Gastrocnemius medialis (tissue), 4 donors: ENCODE results near the gene PSMG4. TPM values are rescaled to one million over a fixed set of nuclear protein-coding genes. Genes with fewer than 3 reads are reported as not detected.
A peak's percentile ranks its signal among the peaks of the same experiment; 100 is the strongest.
"Not testable (repeated sequence)": the region's sequence is repeated elsewhere in the genome, so short reads cannot be mapped to it uniquely, and the experiment has no call there.

Source experiments
- ATAC-seq, 2 donors: fragments of 150-250 bp; one replicate each; pipeline ENCODE4 v1.9.1; 2016
- DNase-seq, 2 donors: peaks; one replicate each; pipeline ENCODE4 v3.0.0-alpha.2; 2019
- H3K27ac ChIP-seq, 4 donors: fragments of 200-600 bp; sonication (generic); 1 replicate in 1 of 4; 2 replicates in 3 of 4; pipeline ENCODE4 v1.5.1; 2016 to 2018; ENCODE audit warnings: mild to moderate bottlenecking in 2 of 4, moderate library complexity in 1 of 4
- H3K27me3 ChIP-seq, 3 donors: fragments of 200-600 bp; sonication (generic) in 2 of 3; 1 replicate in 1 of 3; 2 replicates in 2 of 3; pipeline versions ENCODE4 v1.5.1 to v1.6.0; 2016 to 2019; ENCODE audit warnings: mild to moderate bottlenecking in 1 of 3, moderate library complexity in 1 of 3
- H3K36me3 ChIP-seq, 2 donors: fragments of 200-600 bp; sonication (generic) in 1 of 2; one replicate each; pipeline ENCODE4 v1.5.1; 2017 to 2018
- H3K4me1 ChIP-seq, 2 donors: fragments of 200-600 bp; sonication (generic) in 1 of 2; one replicate each; pipeline ENCODE4 v1.5.1; 2016 to 2017; ENCODE audit warnings: mild to moderate bottlenecking in 2 of 2
- H3K4me3 ChIP-seq, 4 donors: fragments of 200-600 bp; sonication (generic) in 3 of 4; 1 replicate in 1 of 4; 2 replicates in 3 of 4; pipeline ENCODE4 v1.5.1; 2016 to 2019; ENCODE audit warnings: mild to moderate bottlenecking in 2 of 4
- H3K9me3 ChIP-seq, 3 donors: fragments of 200-600 bp; sonication (generic) in 2 of 3; 1 replicate in 1 of 3; 2 replicates in 2 of 3; pipeline ENCODE4 v1.5.1; 2016 to 2019
- CTCF ChIP-seq, 5 experiments: fragments of 450-650 bp in 3 of 5; fragments of 200-600 bp in 2 of 5; sonication (generic) in 2 of 5; IDR thresholded peaks in 4 of 5; conservative IDR thresholded peaks in 1 of 5; 1 replicate in 4 of 5; 2 replicates in 1 of 5; pipeline ENCODE4 v1.5.1; 2016 to 2019; ENCODE audit warnings: antibody characterized with exemption in 5 of 5, mild to moderate bottlenecking in 3 of 5, moderate library complexity in 3 of 5
- POLR2A ChIP-seq, 2 donors: fragments of 450-650 bp; IDR thresholded peaks; one replicate each; pipeline ENCODE4 v1.6.1; 2017; ENCODE audit warnings: antibody characterized with exemption in 2 of 2, mild to moderate bottlenecking in 2 of 2, moderate library complexity in 2 of 2
- in situ Hi-C, 4 donors: fragments of 200-750 bp; cut with MboI; loops; one replicate each; pipeline versions ENCODE4 v1.15.0 to v1.8.0; 2017; ENCODE audit warnings: low sequenced_read_pairs in 4 of 4
- intact Hi-C: fragments of 100-400 bp; cut with DNase I; formaldehyde crosslinking; loops from one replicate; pipeline ENCODE4 v1.15.1; 2023; ENCODE audit warnings: low total_unique reads
- total RNA-seq, 4 donors: library from RNA; depleted of rRNA; stranded (reverse); fragments of >200 nt; gene quantifications; one replicate each; pipeline versions ENCODE4 v1.1.0 to v1.2.3, GENCODE V29; 2016

Gene PSMG4
- total RNA-seq, 4 donors from 2014 or later = 16.4 to 27.6 (median 22.0) TPM

DNA sequence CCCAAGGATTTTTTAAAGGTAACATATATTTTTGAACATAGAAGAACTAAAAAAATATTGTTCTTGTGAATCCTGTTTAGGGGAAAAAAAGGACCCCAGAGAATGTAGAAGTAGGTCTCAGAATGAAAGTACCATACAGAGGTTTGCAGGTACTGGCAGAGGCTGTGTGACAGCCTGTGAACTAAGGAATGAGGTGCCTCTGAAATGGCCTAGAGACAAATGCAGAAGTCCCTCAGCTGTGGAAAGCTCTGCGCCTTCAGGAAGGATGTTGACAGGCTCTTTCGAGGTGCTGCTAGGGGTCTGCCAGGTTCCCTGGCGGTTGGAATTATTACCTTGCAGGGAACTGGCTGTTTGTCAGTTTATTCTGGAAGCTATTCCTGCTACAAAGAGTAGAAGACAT, 22.7 kb upstream of the PSMG4 start:
- DNase-seq (no peak), ATAC-seq (no peak)
- intact Hi-C loops (no loop called here), in situ Hi-C loops (no loop called here)
- TF ChIP-seq POLR2A (IDR thresholded peaks at IDR 0.05) = no peak
- no peak for TF ChIP-seq CTCF (IDR thresholded peaks at IDR 0.05 in 4 of 5, conservative IDR thresholded peaks at IDR 0.05 in 1 of 5)
- H3K9me3 ChIP-seq = no peaks in the 10 kb centered on the region
- no peak overlapping the region for H3K4me3 ChIP-seq
- H3K36me3 ChIP-seq = no peaks in the 10 kb centered on the region
- H3K27me3 ChIP-seq = peaks cover 58 to 64% (median 62%) of the 10 kb centered on the region in 3 donors
- H3K4me1 ChIP-seq = peaks cover 3 to 13% of the 10 kb centered on the region in 2 donors
- no peak overlapping the region for H3K27ac ChIP-seq

GRCh38 chr6:3237761-3238662, 20.7 kb upstream of the PSMG4 start:
- Histone ChIP-seq H3K4me3 (no peak overlapping the region), H3K4me1 (no peaks in the 10 kb centered on the region), H3K27ac (no peak overlapping the region), H3K27me3 (peaks cover 38 to 45% (median 43%) of the 10 kb centered on the region in 3 donors), H3K9me3 (no peaks in the 10 kb centered on the region), H3K36me3 (no peaks in the 10 kb centered on the region)
- in situ Hi-C loops (no loop called here), intact Hi-C loops (no loop called here)
- no peak for TF ChIP-seq CTCF (IDR thresholded peaks at IDR 0.05 in 4 of 5, conservative IDR thresholded peaks at IDR 0.05 in 1 of 5)
- TF ChIP-seq POLR2A (IDR thresholded peaks at IDR 0.05) = no peak
- ATAC-seq (peak; percentile 60 to 64), DNase-seq (peak in 1 of 2 donors; percentile 47)

GRCh38 chr6:3239110-3239830, 19.5 kb upstream of the PSMG4 start:
- H3K27me3 ChIP-seq = peaks cover 27 to 35% (median 31%) of the 10 kb centered on the region in 3 donors
- no peak for ATAC-seq
- H3K4me1 ChIP-seq = no peaks in the 10 kb centered on the region
- no peak overlapping the region for H3K27ac ChIP-seq
- in situ Hi-C loops = no loop called here
- H3K36me3 ChIP-seq = no peaks in the 10 kb centered on the region
- no peaks in the 10 kb centered on the region for H3K9me3 ChIP-seq
- intact Hi-C loops = no loop called here
- no peak overlapping the region for H3K4me3 ChIP-seq
- DNase-seq = no peak
- TF ChIP-seq CTCF (IDR thresholded peaks at IDR 0.05 in 4 of 5, conservative IDR thresholded peaks at IDR 0.05 in 1 of 5) (no peak), POLR2A (IDR thresholded peaks at IDR 0.05) (no peak)

DNA sequence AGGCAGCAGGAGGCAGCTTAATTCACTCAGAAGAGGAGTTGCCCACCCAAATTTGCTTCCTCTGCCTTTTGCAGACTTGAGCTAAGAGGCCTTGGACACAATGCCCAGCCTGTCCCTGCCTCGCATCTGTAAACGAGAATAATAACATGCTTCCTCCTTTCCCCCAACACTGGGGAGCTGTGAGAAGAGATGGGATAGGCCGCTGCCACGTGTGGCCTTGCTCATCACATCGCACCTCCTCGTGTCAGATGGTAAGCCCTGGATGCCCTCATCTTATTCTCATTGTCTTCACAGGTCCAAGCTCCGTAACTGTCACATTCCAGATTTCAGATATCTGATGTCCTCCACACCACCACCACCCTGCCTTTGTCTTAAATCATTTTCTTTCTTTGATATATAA, 18.2 kb upstream of the PSMG4 start:
- no peaks in the 10 kb centered on the region for H3K36me3 ChIP-seq
- H3K27ac ChIP-seq = no peak overlapping the region
- peaks cover 19 to 24% (median 21%) of the 10 kb centered on the region in 3 donors for H3K27me3 ChIP-seq
- DNase-seq = no peak
- TF ChIP-seq POLR2A (IDR thresholded peaks at IDR 0.05) (no peak), CTCF (IDR thresholded peaks at IDR 0.05 in 4 of 5, conservative IDR thresholded peaks at IDR 0.05 in 1 of 5) (no peak)
- no peak overlapping the region for H3K4me3 ChIP-seq
- intact Hi-C loops (no loop called here), in situ Hi-C loops (no loop called here)
- no peak for ATAC-seq
- no peaks in the 10 kb centered on the region for H3K4me1 ChIP-seq
- H3K9me3 ChIP-seq = no peaks in the 10 kb centered on the region

GRCh38 chr6:3241745-3242144, 17.0 kb upstream of the PSMG4 start:
- H3K4me1 ChIP-seq, ATAC-seq, in situ Hi-C loops, intact Hi-C loops, H3K27ac ChIP-seq, H3K9me3 ChIP-seq, H3K4me3 ChIP-seq, DNase-seq, H3K36me3 ChIP-seq: not testable (repeated sequence)
- H3K27me3 ChIP-seq = peaks cover 11 to 19% (median 18%) of the 10 kb centered on the region in 3 donors
